Endometrium (tissue), 2 donors: ENCODE data around the gene DST.
"Not testable (repeated sequence)": the region's sequence is repeated elsewhere in the genome, so short reads cannot be mapped to it uniquely, and the experiment has no call there.

Experiments
- FAIRE-seq: peaks from 2 replicates; lab custom pipeline; 2012; peaks lifted over from hg19 to GRCh38; lab: Jason Lieb, UNC
- donor health status: control.
- donor health status: control.

The DST gene

GRCh38 chr6:56515081-56515905 lies 127.4 kb downstream of the DST start:
- FAIRE-seq: no peak

- no peak for FAIRE-seq
Measured at GRCh38 chr6:56514395-56514794, 128.3 kb downstream of the DST start.

- FAIRE-seq: no peak
Measured at GRCh38 chr6:56513631-56514030, 129.1 kb downstream of the DST start.

GRCh38 chr6:56511591-56511990 lies 131.1 kb downstream of the DST start:
- FAIRE-seq: no peak

- no peak for FAIRE-seq
Measured at GRCh38 chr6:56510984-56511531, 131.6 kb downstream of the DST start.

GRCh38 chr6:56509031-56509430 lies 133.7 kb downstream of the DST start:
- FAIRE-seq: no peak

- no peak for FAIRE-seq
Measured at GRCh38 chr6:56507517-56507916, 135.2 kb downstream of the DST start.

GRCh38 chr6:56505512-56506260 lies 137.0 kb downstream of the DST start:
- FAIRE-seq: no peak

GRCh38 chr6:56501993-56502392 lies 140.7 kb downstream of the DST start:
- no peak for FAIRE-seq

- FAIRE-seq: no peak
Measured at GRCh38 chr6:56499095-56499494, 143.6 kb downstream of the DST start.

- FAIRE-seq: no peak
Measured at GRCh38 chr6:56497691-56498090, 145.0 kb downstream of the DST start.

- FAIRE-seq: no peak
Measured at GRCh38 chr6:56497240-56497639, 145.4 kb downstream of the DST start.

GRCh38 chr6:56496650-56497049 lies 146.0 kb downstream of the DST start:
- not testable (repeated sequence) for FAIRE-seq

- FAIRE-seq: no peak
Measured at GRCh38 chr6:56495654-56496053, 147.0 kb downstream of the DST start.

GRCh38 chr6:56491606-56492328 lies 150.9 kb downstream of the DST start:
- no peak for FAIRE-seq

GRCh38 chr6:56490993-56491392 lies 151.7 kb downstream of the DST start:
- FAIRE-seq: no peak

- no peak for FAIRE-seq
Measured at GRCh38 chr6:56489559-56489958, 153.1 kb downstream of the DST start.

- no peak for FAIRE-seq
Measured at GRCh38 chr6:56488281-56488680, 154.4 kb downstream of the DST start.

- FAIRE-seq: no peak
Measured at GRCh38 chr6:56486681-56487080, 156.0 kb downstream of the DST start.

- peak; percentile 88 for FAIRE-seq
Measured at GRCh38 chr6:56484669-56485068, 158.0 kb downstream of the DST start.

- peak; percentile 63 for FAIRE-seq
Measured at GRCh38 chr6:56483929-56484328, 158.8 kb downstream of the DST start.

- no peak for FAIRE-seq
Measured at GRCh38 chr6:56482525-56482924, 160.2 kb downstream of the DST start.

- FAIRE-seq: no peak
Measured at GRCh38 chr6:56481957-56482356, 160.7 kb downstream of the DST start.
